Measurements from ENCODE around the gene FDX1. TPM values are rescaled to one million over a fixed set of nuclear protein-coding genes. Genes with fewer than 3 reads are reported as not detected.

The FDX1 gene
- total RNA-seq, 2 donors from 2014 or later, result 8.0 to 16.9 TPM

- ATAC-seq (ENCODE audit: insufficient number of reproducible peaks, low FRiP score, low read depth), result no peak
- H3K4me3 ChIP-seq, result no peak overlapping the region
These were observed 33.4 kb downstream of the FDX1 start for GRCh38 chr11:110463153-110463552.

GRCh38 chr11:110465231-110465630 is 35.5 kb downstream of the FDX1 start:
- Histone ChIP-seq H3K27ac (no peak overlapping the region), H3K9me3 (no peaks in the 10 kb centered on the region), H3K27me3 (replicated peaks; ENCODE audit: insufficient read depth) (no peaks in the 10 kb centered on the region), H3K4me3 (no peak overlapping the region), H3K4me1 (ENCODE audit: control insufficient read depth in 1 of 2, low read depth in 2 of 2) (no peaks in the 10 kb centered on the region), H3K36me3 (no peaks in the 10 kb centered on the region)
- DNase-seq (ENCODE audit: low spot score), result no peak
- TF ChIP-seq CTCF (IDR thresholded peaks at IDR 0.05), result no peak
- ATAC-seq (ENCODE audit: insufficient number of reproducible peaks, low FRiP score, low read depth), result no peak

More at GRCh38 chr11:110463153-110463552, 33.4 kb downstream of the FDX1 start:
- H3K4me1 ChIP-seq (ENCODE audit: control insufficient read depth in 1 of 2, low read depth in 2 of 2), result no peaks in the 10 kb centered on the region
- H3K9me3 ChIP-seq, result no peaks in the 10 kb centered on the region
- H3K27ac ChIP-seq, result no peak overlapping the region
- H3K27me3 ChIP-seq (replicated peaks; ENCODE audit: insufficient read depth), result no peaks in the 10 kb centered on the region
- no peaks in the 10 kb centered on the region for H3K36me3 ChIP-seq
- DNase-seq (ENCODE audit: low spot score), result no peak
- TF ChIP-seq CTCF (IDR thresholded peaks at IDR 0.05), result no peak

- TF ChIP-seq CTCF (IDR thresholded peaks at IDR 0.05), result no peak
- Histone ChIP-seq H3K4me1 (ENCODE audit: control insufficient read depth in 1 of 2, low read depth in 2 of 2) (no peaks in the 10 kb centered on the region), H3K36me3 (no peaks in the 10 kb centered on the region), H3K4me3 (no peak overlapping the region), H3K27me3 (replicated peaks; ENCODE audit: insufficient read depth) (no peaks in the 10 kb centered on the region), H3K27ac (no peak overlapping the region), H3K9me3 (no peaks in the 10 kb centered on the region)
- DNase-seq (ENCODE audit: low spot score), result no peak
- no peak for ATAC-seq (ENCODE audit: insufficient number of reproducible peaks, low FRiP score, low read depth)
These were observed 37.8 kb downstream of the FDX1 start for GRCh38 chr11:110467556-110467955.

- Histone ChIP-seq H3K27ac (no peak overlapping the region), H3K9me3 (no peaks in the 10 kb centered on the region), H3K4me3 (no peak overlapping the region), H3K36me3 (no peaks in the 10 kb centered on the region), H3K27me3 (replicated peaks; ENCODE audit: insufficient read depth) (no peaks in the 10 kb centered on the region), H3K4me1 (ENCODE audit: control insufficient read depth in 1 of 2, low read depth in 2 of 2) (no peaks in the 10 kb centered on the region)
- DNase-seq (ENCODE audit: low spot score) (no peak), ATAC-seq (ENCODE audit: insufficient number of reproducible peaks, low FRiP score, low read depth) (no peak)
- no peak for TF ChIP-seq CTCF (IDR thresholded peaks at IDR 0.05)
These were observed 38.4 kb downstream of the FDX1 start for GRCh38 chr11:110468121-110468520.

- H3K9me3 ChIP-seq, result no peaks in the 10 kb centered on the region
- no peak overlapping the region for H3K4me3 ChIP-seq
- no peaks in the 10 kb centered on the region for H3K36me3 ChIP-seq
- no peak overlapping the region for H3K27ac ChIP-seq
- ATAC-seq (ENCODE audit: insufficient number of reproducible peaks, low FRiP score, low read depth), result no peak
- TF ChIP-seq CTCF (IDR thresholded peaks at IDR 0.05), result no peak
- no peaks in the 10 kb centered on the region for H3K27me3 ChIP-seq (replicated peaks; ENCODE audit: insufficient read depth)
- H3K4me1 ChIP-seq (ENCODE audit: control insufficient read depth in 1 of 2, low read depth in 2 of 2), result no peaks in the 10 kb centered on the region
- DNase-seq (ENCODE audit: low spot score), result no peak
These were observed 39.4 kb downstream of the FDX1 start for GRCh38 chr11:110469127-110469526.

All from thoracic aorta (tissue), 2 donors.